GM12892 (cell line): ENCODE data around the gene PRRC2B.
A peak's percentile ranks its signal among the peaks of the same experiment; 100 is the strongest.

Source experiments
- DNase-seq: peaks from one replicate; pipeline ENCODE4 v3.0.0; 2011; ENCODE audit not compliant: insufficient read length
- FAIRE-seq: peaks from 2 replicates; lab custom pipeline; 2011; peaks lifted over from hg19 to GRCh38; lab: Jason Lieb, UNC
- POLR2A ChIP-seq: IDR thresholded peaks from 2 replicates; pipeline ENCODE4 v1.6.1; 2011; ENCODE audit warnings: low read depth, low read length, control low read depth
- POLR2AphosphoS5 ChIP-seq: IDR thresholded peaks from 2 replicates; pipeline ENCODE4 v1.6.1; 2011; ENCODE audit warnings: low read depth, low read length, control low read depth
- TAF1 ChIP-seq: IDR thresholded peaks from 2 replicates; pipeline ENCODE4 v1.6.1; 2011; ENCODE audit warnings: low read depth, mild to moderate bottlenecking, control low read depth, low read length, borderline replicate concordance

PRRC2B gene

DNA sequence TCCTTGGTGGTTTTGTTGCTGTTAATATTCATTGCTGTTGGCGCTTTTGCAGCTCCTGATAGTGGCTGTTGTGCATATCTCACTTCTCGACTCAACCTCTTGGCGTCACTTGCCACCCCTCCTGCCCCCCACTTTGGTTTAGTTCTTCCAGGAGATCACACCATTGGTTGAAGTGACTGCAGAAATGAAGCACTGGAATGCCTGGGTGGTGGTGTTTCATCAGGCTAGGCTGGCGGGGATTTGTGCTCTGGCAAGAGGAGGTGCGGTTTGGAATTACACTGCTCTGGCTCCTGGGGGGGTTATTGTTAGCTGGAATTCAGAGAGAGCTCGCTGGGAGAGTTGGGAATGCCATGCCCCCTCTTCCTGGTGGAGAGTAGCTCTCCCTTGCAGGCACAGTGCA is 11.5 kb downstream of the PRRC2B start:
- FAIRE-seq (no peak), DNase-seq (no peak)
- TF ChIP-seq TAF1 (no peak), POLR2A (no peak), POLR2AphosphoS5 (no peak)

DNA sequence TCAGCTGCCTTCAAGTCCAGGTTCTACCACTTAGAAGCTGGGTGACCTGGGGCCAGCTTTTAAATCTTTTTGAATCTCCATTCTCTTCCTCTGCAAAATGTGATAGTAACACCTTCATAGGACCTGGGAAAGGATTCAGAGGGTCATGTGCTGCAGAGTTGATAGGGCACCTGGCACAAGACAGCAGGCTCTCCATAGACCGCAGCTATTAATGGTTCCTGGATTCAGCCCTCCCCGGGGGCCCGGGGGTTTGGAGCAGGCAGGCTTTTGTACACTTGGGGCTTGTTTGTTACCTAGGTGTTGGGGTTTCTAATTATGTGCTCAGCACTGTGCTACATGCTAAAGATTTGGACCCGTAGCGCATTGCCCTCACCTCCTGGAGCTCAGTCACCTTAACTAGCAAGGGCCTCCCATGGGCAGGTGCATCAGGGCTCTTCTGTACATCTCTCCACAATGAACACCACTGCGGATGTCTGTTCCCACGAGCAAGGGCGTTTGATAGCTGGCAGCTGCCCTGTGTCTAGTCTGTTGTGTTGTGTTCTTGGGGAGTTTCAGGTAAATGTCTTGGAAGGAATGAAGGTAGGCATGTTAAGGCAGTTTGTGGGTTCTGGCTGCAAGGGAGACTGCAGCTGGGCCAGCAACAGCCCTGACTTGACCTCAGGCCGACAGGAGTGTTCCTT is 12.1 kb downstream of the PRRC2B start:
- TF ChIP-seq TAF1 (no peak), POLR2A (no peak), POLR2AphosphoS5 (no peak)
- FAIRE-seq (no peak), DNase-seq (no peak)

DNA sequence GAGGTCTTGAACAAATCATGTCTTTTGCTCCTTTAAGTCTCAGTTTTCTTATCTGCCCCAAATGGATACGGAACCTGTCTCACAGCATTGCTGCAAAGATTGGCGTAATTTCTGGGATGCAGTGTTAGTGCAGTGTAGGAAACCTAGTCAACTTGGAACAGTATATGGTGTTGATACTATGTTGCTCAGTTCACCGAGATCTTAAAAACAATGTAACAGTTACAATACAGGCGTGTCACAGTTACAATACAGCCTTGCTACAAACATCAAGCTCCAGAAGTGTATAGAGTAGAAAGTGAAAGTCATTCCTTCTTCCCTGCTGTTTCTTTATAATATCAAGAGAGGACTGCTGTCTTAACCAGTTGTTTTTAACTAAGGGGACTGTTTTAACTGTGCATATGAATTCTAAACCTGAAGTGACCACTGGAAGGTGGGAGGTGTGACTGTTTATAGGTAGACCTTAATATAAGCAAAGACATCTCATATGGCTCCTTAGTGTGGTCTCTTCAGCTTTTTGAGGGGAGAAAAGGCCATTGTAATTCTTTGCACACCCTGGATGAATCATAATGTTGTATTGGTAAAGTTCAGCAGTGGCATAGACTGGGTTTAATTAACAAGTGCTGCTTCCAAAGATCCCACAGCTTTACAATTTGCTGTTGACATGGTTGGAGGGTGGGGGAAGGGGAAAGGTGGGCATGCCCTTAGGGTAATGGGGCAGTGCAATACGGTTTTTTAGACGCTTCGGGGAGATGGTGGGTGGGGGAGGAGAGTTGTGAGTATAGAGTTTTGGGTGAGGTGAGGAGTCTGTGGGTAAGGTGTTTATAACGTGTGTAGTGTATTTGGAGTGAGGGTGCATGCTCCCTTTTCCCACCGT is 12.9 kb downstream of the PRRC2B start:
- TF ChIP-seq TAF1, result no peak
- TF ChIP-seq POLR2AphosphoS5, result no peak
- no peak for TF ChIP-seq POLR2A
- DNase-seq (no peak), FAIRE-seq (no peak)

DNA sequence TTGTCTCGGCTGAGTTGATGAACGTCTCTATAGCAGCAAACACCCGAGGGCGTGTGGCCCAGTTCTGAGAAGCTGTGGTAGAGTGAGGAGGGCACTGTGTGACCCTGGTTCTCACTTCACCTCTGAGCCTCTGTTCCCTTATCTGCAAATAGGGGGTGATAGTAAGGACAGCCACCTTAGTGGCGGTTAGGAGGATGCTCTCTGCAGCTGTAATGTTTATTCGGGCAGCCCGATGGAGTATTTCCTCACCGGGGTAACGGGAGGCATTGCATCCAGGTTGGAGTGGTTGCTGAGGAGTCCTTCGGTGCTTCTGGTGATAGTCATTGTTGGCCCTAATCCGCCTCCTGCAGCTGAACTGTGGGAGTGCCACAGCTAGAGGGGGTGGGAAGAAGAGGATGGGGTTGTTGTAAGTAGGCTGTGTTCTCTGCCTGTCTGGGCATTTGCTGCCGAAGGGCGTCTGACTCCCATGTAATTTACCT is 13.9 kb downstream of the PRRC2B start:
- DNase-seq (no peak), FAIRE-seq (no peak)
- no peak for TF ChIP-seq POLR2A
- TF ChIP-seq POLR2AphosphoS5, result no peak
- no peak for TF ChIP-seq TAF1

DNA sequence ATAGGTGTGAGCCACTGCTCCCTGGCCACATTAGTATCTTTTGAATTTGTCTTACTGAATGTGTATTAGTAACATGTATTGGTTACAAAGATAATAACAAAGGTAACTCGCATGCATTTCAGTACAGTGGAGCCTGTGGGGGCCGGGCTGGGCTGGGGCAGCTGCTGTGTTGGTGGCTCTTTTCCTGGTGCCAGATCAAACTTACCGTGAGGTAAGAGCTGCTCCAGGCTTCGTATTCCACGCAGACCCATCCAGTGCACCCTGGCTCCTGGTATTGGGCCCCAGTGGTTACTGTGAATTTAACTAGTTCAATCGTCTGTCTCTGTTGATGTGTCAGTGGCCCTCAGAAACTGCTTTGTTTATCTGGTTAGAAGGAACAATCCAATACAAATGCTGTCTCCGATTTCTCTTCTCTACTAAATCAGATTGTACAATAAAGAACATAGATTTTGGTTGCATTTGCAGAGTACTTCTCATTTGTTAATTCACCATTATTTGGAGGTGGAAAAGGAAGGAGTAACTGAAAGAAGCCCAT is 15.6 kb downstream of the PRRC2B start:
- no peak for TF ChIP-seq POLR2AphosphoS5
- TF ChIP-seq POLR2A, result no peak
- no peak for TF ChIP-seq TAF1
- no peak for FAIRE-seq
- DNase-seq, result no peak

DNA sequence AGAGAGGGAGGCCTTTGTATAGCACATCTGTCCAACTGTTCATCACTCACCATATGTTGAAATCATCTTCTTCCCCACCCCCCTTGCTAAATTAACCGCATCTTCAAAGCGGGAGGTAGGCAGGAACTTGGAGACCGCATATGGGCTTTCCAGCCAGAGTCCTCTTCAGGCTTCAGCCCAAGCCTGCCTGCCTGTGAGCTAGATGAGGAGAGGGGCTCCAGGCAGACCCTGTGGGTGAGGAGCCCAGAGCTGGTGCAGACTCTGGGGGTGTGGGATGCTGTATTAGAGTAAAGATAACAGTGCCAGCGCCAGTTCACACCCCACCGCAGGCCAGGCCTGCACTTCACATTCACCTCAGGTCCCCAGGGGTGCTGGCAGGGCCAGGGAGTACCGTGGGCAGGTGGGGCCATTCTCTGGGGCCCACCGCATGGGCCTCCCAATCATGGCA is 16.2 kb downstream of the PRRC2B start:
- DNase-seq (no peak), FAIRE-seq (no peak)
- TF ChIP-seq POLR2A (no peak), POLR2AphosphoS5 (no peak), TAF1 (no peak)

DNA sequence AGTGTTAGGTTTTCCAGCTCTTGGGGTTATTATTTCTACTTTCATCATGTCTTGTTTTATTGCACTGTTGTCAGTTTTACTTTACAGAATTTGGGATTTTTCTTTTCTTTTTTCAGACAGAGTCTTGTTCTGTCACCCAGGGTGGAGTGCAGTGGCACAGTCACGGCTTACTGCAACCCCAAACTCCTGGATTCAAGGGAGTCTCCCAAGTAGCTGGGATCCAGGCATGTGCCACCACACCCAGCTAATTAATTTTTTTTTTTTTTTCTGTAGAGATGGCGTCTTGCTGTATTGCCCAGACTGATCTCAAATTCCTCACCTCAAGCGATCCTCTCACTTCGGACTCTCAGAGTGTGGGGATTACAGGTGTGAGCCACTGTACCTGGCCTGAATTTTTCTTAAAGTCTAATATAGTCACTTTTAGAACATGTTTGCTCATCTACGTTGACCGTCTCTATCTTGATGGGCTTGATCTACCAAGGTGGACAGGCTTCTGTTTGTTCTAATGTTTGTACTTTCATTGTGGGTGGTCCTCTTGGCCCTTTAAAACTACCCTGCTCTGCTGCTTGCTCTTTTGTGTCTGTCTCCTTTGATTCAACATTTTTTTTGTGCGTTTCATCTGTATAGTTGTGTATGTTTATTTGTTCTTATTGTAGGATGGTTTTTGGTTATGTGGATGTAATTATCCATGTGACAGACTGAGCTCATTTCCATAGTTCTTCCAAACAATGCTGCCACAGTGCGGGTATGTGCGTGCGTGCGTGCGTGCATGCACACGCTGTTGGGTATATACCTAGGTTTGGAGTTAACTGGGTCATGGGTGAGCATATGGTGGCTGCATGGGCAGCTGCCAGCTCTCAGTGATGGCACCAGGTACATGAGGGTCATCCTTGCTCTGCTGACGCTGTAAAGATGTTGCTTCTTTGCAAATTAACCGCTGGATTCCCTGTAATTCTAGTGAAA is 18.1 kb downstream of the PRRC2B start:
- FAIRE-seq, result no peak

DNA sequence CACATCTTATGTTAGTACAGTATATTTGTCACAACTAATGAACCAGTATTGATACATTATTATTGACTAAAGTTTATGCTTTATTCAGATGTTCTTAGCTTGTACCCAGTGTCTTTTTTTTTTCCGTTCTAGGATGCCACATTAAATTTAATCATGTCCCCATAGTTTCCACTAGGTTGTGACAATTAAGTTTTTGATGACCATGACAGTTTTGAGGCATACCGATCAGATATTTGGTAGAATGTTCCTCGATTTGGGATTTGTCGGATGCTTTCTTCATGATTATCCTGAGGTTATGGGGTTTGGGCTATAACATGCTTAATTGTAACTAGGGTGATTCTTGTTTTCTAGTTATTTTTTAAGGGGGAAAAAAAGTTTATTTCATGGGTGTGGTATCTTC is 22.6 kb downstream of the PRRC2B start:
- DNase-seq (no peak), FAIRE-seq (no peak)
- TF ChIP-seq TAF1 (no peak), POLR2A (no peak), POLR2AphosphoS5 (no peak)

More for the DNA sequence above, 18.1 kb downstream of the PRRC2B start:
- TF ChIP-seq POLR2A (no peak), POLR2AphosphoS5 (no peak)
- no peak for DNase-seq

DNA sequence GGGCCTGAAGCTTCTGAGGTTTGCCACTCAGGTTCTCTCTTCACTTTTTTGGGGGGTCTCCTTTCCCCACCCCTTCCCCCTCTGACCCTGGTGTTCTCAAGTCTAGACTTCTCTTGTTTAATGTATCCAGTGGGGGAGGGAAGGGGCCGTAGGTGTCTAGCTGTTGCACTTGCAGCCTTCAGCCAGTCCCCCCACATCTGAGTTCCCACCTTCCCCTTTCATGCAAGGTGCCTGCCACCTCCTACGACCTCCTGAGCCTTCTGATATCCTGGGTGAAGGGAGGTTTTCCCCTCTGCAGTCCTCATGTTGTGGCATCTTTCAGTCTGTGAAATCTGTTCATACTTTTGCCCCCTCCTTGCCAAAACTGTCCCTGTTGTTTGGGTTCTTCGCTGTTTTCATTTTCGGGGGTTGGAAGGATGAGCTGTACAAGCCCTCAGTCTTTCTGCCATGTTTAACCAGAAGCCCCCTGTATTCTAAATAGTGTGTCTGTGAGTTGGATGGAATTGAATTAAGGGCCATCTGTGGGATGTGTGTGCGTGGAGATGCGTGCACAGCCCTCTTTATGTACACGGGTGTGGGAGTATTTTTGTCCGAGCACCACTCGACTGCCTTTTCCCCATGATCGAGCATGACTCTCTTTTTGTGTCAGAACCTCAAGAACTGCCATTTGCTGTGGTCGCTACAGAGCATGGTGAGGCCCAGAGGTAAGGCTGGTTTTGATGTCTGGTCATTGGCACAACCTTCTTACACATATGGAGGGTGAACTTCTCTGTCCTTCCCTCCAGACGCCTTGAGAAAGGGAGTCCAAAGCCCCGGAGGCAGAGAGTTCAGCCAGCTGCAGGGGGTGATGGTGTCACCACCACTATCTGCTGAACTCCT is 23.6 kb downstream of the PRRC2B start:
- DNase-seq (no peak), FAIRE-seq (peak; percentile 58)
- TF ChIP-seq TAF1 (no peak), POLR2AphosphoS5 (no peak), POLR2A (no peak)
